ENCODE results near the gene CDON. TPM values are rescaled to one million over a fixed set of nuclear protein-coding genes. Genes with fewer than 3 reads are reported as not detected.
A peak's percentile ranks its signal among the peaks of the same experiment; 100 is the strongest.

Gene CDON
- total RNA-seq, 1 experiment from 2014 or later, result 0.91 TPM

GRCh38 chr11:125995313-125995712 is 67.4 kb downstream of the CDON start:
- no peak for DNase-seq (ENCODE audit: unreplicated experiment)
- TF ChIP-seq CTCF (IDR thresholded peaks at IDR 0.05; ENCODE audit: unreplicated experiment), result no peak
- H3K9me3 Mint-ChIP-seq (ENCODE audit: unreplicated experiment), result no peaks in the 10 kb centered on the region
- peak overlapping the region; percentile 11 for H3K27ac Mint-ChIP-seq (ENCODE audit: low read depth, unreplicated experiment)
- no peaks in the 10 kb centered on the region for H3K36me3 Mint-ChIP-seq (ENCODE audit: insufficient read depth, unreplicated experiment)
- BruUV-seq (replicated peaks), result no TSS peak
- no peak overlapping the region for H3K4me3 Mint-ChIP-seq (ENCODE audit: unreplicated experiment)
- H3K27me3 Mint-ChIP-seq (ENCODE audit: insufficient read depth, unreplicated experiment), result no peaks in the 10 kb centered on the region
- peaks cover 9% of the 10 kb centered on the region for H3K4me1 Mint-ChIP-seq (ENCODE audit: insufficient read depth, unreplicated experiment)
- intact Hi-C loops (cut with micrococcal nuclease), result no loop called here
- POLR2A ChIA-PET, result interaction anchor here (0.6 kb wide), 2 partner anchors 8 to 148 kb away, joined by 3 read pairs; no protein-coding TSS in a partner anchor
- CTCF ChIA-PET, result no interaction called here

GRCh38 chr11:125994509-125994908 is 68.2 kb downstream of the CDON start:
- no peak for TF ChIP-seq CTCF (IDR thresholded peaks at IDR 0.05; ENCODE audit: unreplicated experiment)
- intact Hi-C loops (cut with micrococcal nuclease), result no loop called here
- Mint-ChIP-seq H3K4me3 (ENCODE audit: unreplicated experiment) (no peak overlapping the region), H3K27ac (ENCODE audit: low read depth, unreplicated experiment) (no peak overlapping the region), H3K27me3 (ENCODE audit: insufficient read depth, unreplicated experiment) (no peaks in the 10 kb centered on the region), H3K9me3 (ENCODE audit: unreplicated experiment) (no peaks in the 10 kb centered on the region), H3K4me1 (ENCODE audit: insufficient read depth, unreplicated experiment) (peaks cover 14% of the 10 kb centered on the region), H3K36me3 (ENCODE audit: insufficient read depth, unreplicated experiment) (no peaks in the 10 kb centered on the region)
- DNase-seq (ENCODE audit: unreplicated experiment), result no peak
- POLR2A ChIA-PET, result interaction anchor here (1.2 kb wide), 1 partner anchor 13 kb away, joined by 3 read pairs; no protein-coding TSS in a partner anchor
- no TSS peak for BruUV-seq (replicated peaks)
- CTCF ChIA-PET, result interaction anchor here (0.7 kb wide), 1 partner anchor 26 kb away, joined by 3 read pairs; no protein-coding TSS in a partner anchor

- no peaks in the 10 kb centered on the region for H3K36me3 Mint-ChIP-seq (ENCODE audit: insufficient read depth, unreplicated experiment)
- intact Hi-C loops (cut with micrococcal nuclease), result no loop called here
- POLR2A ChIA-PET, result no interaction called here
These were observed 69.8 kb downstream of the CDON start for GRCh38 chr11:125992893-125993292.

GRCh38 chr11:125990244-125990643 is 72.4 kb downstream of the CDON start:
- no peak overlapping the region for H3K27ac Mint-ChIP-seq (ENCODE audit: low read depth, unreplicated experiment)
- no TSS peak for BruUV-seq (replicated peaks)

More at GRCh38 chr11:125992893-125993292, 69.8 kb downstream of the CDON start:
- Mint-ChIP-seq H3K4me1 (ENCODE audit: insufficient read depth, unreplicated experiment) (peaks cover 14% of the 10 kb centered on the region), H3K9me3 (ENCODE audit: unreplicated experiment) (no peaks in the 10 kb centered on the region), H3K27me3 (ENCODE audit: insufficient read depth, unreplicated experiment) (no peaks in the 10 kb centered on the region), H3K4me3 (ENCODE audit: unreplicated experiment) (no peak overlapping the region), H3K27ac (ENCODE audit: low read depth, unreplicated experiment) (no peak overlapping the region)
- BruUV-seq (replicated peaks), result no TSS peak
- CTCF ChIA-PET, result interaction anchor here (0.5 kb wide), 2 partner anchors 8 to 185 kb away, joined by 3 read pairs; no protein-coding TSS in a partner anchor
- no peak for TF ChIP-seq CTCF (IDR thresholded peaks at IDR 0.05; ENCODE audit: unreplicated experiment)
- no peak for DNase-seq (ENCODE audit: unreplicated experiment)

More at GRCh38 chr11:125990244-125990643, 72.4 kb downstream of the CDON start:
- peaks cover 8% of the 10 kb centered on the region for H3K4me1 Mint-ChIP-seq (ENCODE audit: insufficient read depth, unreplicated experiment)
- intact Hi-C loops (cut with micrococcal nuclease), result no loop called here
- no peak overlapping the region for H3K4me3 Mint-ChIP-seq (ENCODE audit: unreplicated experiment)
- ChIA-PET POLR2A (no interaction called here), CTCF (no interaction called here)
- DNase-seq (ENCODE audit: unreplicated experiment), result peak; percentile 30
- H3K9me3 Mint-ChIP-seq (ENCODE audit: unreplicated experiment), result no peaks in the 10 kb centered on the region
- H3K27me3 Mint-ChIP-seq (ENCODE audit: insufficient read depth, unreplicated experiment), result no peaks in the 10 kb centered on the region
- TF ChIP-seq CTCF (IDR thresholded peaks at IDR 0.05; ENCODE audit: unreplicated experiment), result no peak
- no peaks in the 10 kb centered on the region for H3K36me3 Mint-ChIP-seq (ENCODE audit: insufficient read depth, unreplicated experiment)

All from MCF 10A (cell line).